ENCODE data around the gene VMAC. TPM values are rescaled to one million over a fixed set of nuclear protein-coding genes. Genes with fewer than 3 reads are reported as not detected.

The VMAC gene
- total and polyA plus RNA-seq, 8 donors = 3.6 to 60.8 (median 6.7) TPM

- Histone ChIP-seq H3K4me1 (peaks cover 0 to 66% (median 26%) of the 10 kb centered on the region in 4 donors), H3K9me3 (no peaks in the 10 kb centered on the region), H3K4me3 (no peak overlapping the region), H3K27ac (peak overlapping the region in 4 of 5 donors; percentile 64 to 79 (median 72)), H3K27me3 (no peaks in the 10 kb centered on the region), H3K36me3 (peaks cover 80 to 100% (median 100%) of the 10 kb centered on the region in 4 donors)
- WGBS, 5 donors = 63 to 80% (median 76%) methylated on average over 14 of the region's 14 CpGs
- DNase-seq = peak in 1 of 2 donors; percentile 80
- intact Hi-C loops (cut with DNase I; ENCODE audit: low total_unique reads) = no loop called here
- TF ChIP-seq POLR2A (IDR thresholded peaks at IDR 0.05) = no peak
- peak; percentile 35 for TF ChIP-seq EP300 (IDR thresholded peaks at IDR 0.05)
- TF ChIP-seq POLR2AphosphoS5 (IDR thresholded peaks at IDR 0.05) = peak in 2 of 3 donors; percentile 50 to 60
- TF ChIP-seq, protein P1, sequence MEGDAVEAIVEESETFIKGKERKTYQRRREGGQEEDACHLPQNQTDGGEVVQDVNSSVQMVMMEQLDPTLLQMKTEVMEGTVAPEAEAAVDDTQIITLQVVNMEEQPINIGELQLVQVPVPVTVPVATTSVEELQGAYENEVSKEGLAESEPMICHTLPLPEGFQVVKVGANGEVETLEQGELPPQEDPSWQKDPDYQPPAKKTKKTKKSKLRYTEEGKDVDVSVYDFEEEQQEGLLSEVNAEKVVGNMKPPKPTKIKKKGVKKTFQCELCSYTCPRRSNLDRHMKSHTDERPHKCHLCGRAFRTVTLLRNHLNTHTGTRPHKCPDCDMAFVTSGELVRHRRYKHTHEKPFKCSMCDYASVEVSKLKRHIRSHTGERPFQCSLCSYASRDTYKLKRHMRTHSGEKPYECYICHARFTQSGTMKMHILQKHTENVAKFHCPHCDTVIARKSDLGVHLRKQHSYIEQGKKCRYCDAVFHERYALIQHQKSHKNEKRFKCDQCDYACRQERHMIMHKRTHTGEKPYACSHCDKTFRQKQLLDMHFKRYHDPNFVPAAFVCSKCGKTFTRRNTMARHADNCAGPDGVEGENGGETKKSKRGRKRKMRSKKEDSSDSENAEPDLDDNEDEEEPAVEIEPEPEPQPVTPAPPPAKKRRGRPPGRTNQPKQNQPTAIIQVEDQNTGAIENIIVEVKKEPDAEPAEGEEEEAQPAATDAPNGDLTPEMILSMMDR (IDR thresholded peaks at IDR 0.05) = no peak
These were observed 22.2 kb downstream of the VMAC start for GRCh38 chr19:5926641-5927440.

GRCh38 chr19:5927441-5927821 lies 22.8 kb downstream of the VMAC start:
- 87 to 95% (median 92%) methylated on average over 8 of the region's 8 CpGs for WGBS, 5 donors
- intact Hi-C loops (cut with DNase I; ENCODE audit: low total_unique reads) = no loop called here
- no peaks in the 10 kb centered on the region for H3K27me3 ChIP-seq

DNA sequence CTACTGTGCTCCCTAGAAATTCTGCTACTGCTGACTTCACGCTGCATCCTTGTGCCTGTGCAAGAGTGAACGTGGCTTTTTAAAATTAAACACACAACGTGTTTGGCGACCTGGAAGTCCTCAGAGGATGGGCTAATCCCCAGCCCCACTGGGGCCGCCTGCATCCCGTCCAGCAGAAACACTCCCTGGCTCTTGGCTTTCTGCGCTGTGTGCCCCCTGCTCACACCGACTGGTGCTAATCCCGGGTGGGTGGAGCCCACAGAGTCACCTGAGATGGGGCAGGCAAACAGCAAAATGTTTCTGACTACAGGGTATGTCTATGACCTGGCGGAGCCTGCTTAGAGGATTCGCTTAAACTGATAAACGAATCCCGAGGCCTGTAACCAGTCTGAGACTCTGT lies 24.5 kb downstream of the VMAC start:
- Histone ChIP-seq H3K9me3 (no peaks in the 10 kb centered on the region), H3K4me3 (no peak overlapping the region), H3K4me1 (peaks cover 11 to 90% (median 38%) of the 10 kb centered on the region in 4 donors), H3K27ac (peak overlapping the region in 3 of 5 donors; percentile 22 to 79 (median 55)), H3K27me3 (no peaks in the 10 kb centered on the region), H3K36me3 (peaks cover 67 to 100% (median 97%) of the 10 kb centered on the region in 4 donors)
- TF ChIP-seq EP300 (IDR thresholded peaks at IDR 0.05) = no peak
- no peak for TF ChIP-seq POLR2AphosphoS5 (IDR thresholded peaks at IDR 0.05)
- TF ChIP-seq POLR2A (IDR thresholded peaks at IDR 0.05) = no peak
- TF ChIP-seq, protein P1 (IDR thresholded peaks at IDR 0.05) = no peak
- WGBS, 5 donors = 84 to 87% (median 85%) methylated on average over 12 to 13 of the region's 13 CpGs
- no peak for DNase-seq
- intact Hi-C loops (cut with DNase I; ENCODE audit: low total_unique reads) = no loop called here

More at GRCh38 chr19:5927441-5927821, 22.8 kb downstream of the VMAC start:
- Histone ChIP-seq H3K4me1 (peaks cover 0 to 72% (median 28%) of the 10 kb centered on the region in 4 donors), H3K4me3 (no peak overlapping the region), H3K36me3 (peaks cover 75 to 100% (median 100%) of the 10 kb centered on the region in 4 donors), H3K9me3 (no peaks in the 10 kb centered on the region), H3K27ac (peak overlapping the region in 4 of 5 donors; percentile 64 to 79 (median 72))
- TF ChIP-seq POLR2AphosphoS5 (IDR thresholded peaks at IDR 0.05) (no peak), EP300 (IDR thresholded peaks at IDR 0.05) (no peak), POLR2A (IDR thresholded peaks at IDR 0.05) (no peak)
- TF ChIP-seq, protein P1 (IDR thresholded peaks at IDR 0.05) = no peak
- DNase-seq = no peak

DNA sequence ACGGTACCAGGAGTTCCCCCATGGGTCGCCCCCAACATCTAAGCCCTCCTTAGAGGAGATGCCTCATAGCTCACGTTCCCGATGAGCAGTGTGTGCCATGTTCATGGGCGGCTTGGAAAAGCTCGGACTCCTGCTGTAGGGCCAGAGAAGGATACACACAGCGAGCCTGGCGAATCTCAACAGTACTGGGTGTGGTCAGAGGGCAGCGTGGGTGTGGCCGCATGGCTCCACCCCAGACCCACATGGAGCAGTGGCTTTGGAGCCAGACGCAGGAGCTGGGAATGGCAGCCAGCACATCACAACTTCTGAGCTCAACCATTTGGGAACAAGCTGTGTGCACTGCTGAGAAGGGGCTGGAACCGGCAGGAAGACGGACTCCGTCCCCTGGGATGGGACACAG lies 25.0 kb downstream of the VMAC start:
- peaks cover 11 to 94% (median 42%) of the 10 kb centered on the region in 4 donors for H3K4me1 ChIP-seq
- WGBS, 5 donors = 69 to 79% (median 74%) methylated on average over 11 to 14 of the region's 14 CpGs
- H3K9me3 ChIP-seq = no peaks in the 10 kb centered on the region
- intact Hi-C loops (cut with DNase I; ENCODE audit: low total_unique reads) = no loop called here
- H3K36me3 ChIP-seq = peaks cover 62 to 96% (median 93%) of the 10 kb centered on the region in 4 donors
- TF ChIP-seq POLR2AphosphoS5 (IDR thresholded peaks at IDR 0.05) (peak in 1 of 3 donors; percentile 19), POLR2A (IDR thresholded peaks at IDR 0.05) (no peak), EP300 (IDR thresholded peaks at IDR 0.05) (no peak)
- TF ChIP-seq, protein P1 (IDR thresholded peaks at IDR 0.05) = no peak
- H3K27me3 ChIP-seq = no peaks in the 10 kb centered on the region
- no peak overlapping the region for H3K4me3 ChIP-seq
- DNase-seq = no peak
- H3K27ac ChIP-seq = peak overlapping the region in 3 of 5 donors; percentile 22 to 79 (median 55)

All from stomach (tissue), 9 donors.